B cell (primary cell): ENCODE data around the gene PIP4K2C. TPM values are rescaled to one million over a fixed set of nuclear protein-coding genes. Genes with fewer than 3 reads are reported as not detected.

Experiments used
- ATAC-seq: fragments of 200-7000 bp; cut with Tn5 transposase; one replicate; pipeline ENCODE4 v1.10.0; 2021; ENCODE audit warnings: low read depth, mild to moderate bottlenecking, moderate number of reproducible peaks, moderate library complexity
- CTCF ChIA-PET: fragments of 350-600 bp; sonication (Branson Sonifier 250); formaldehyde crosslinking; loops from one replicate; lab custom pipeline; 2021; ENCODE audit warnings: antibody characterized with exemption, inconsistent platforms; lab: Charles Lee
- POLR2A ChIA-PET: fragments of 350-600 bp; sonication (Branson Sonifier 250); formaldehyde crosslinking; loops from one replicate; lab custom pipeline; 2021; ENCODE audit warnings: antibody characterized with exemption; lab: Charles Lee
- DNase-seq: peaks from one replicate; pipeline ENCODE4 v3.0.0; 2013
- H2AFZ ChIP-seq: 2 replicates; pipeline ENCODE4 v1.6.1; 2012; ENCODE audit warnings: mild to moderate bottlenecking, low read depth, low read length; ENCODE audit not compliant: insufficient read depth, poor library complexity, severe bottlenecking
- H3K27ac ChIP-seq, 2 donors: 1 replicate in 1 of 2; 2 replicates in 1 of 2; pipeline ENCODE4 v1.5.1; 2012 to 2013; ENCODE audit warnings: low read length in 2 of 2, mild to moderate bottlenecking in 2 of 2, moderate library complexity in 1 of 2
- H3K27me3 ChIP-seq, 4 experiments: fragments of 200-600 bp in 1 of 4; sonication (generic) in 1 of 4; replicated peaks in 1 of 4; 1 replicate in 2 of 4; 2 replicates in 2 of 4; pipeline versions ENCODE4 v1.6.1 to v1.7.0; 2013 to 2016; ENCODE audit warnings: low read length in 3 of 4, mild to moderate bottlenecking in 2 of 4, mixed read lengths in 1 of 4, moderate library complexity in 1 of 4; ENCODE audit not compliant: insufficient read depth in 4 of 4, control insufficient read depth in 3 of 4; ENCODE audit errors: control extremely low read depth in 1 of 4
- H3K36me3 ChIP-seq, 2 experiments: replicated peaks in 1 of 2; 1 replicate in 1 of 2; 2 replicates in 1 of 2; pipeline versions ENCODE4 v1.6.1 to v1.7.1; 2013; ENCODE audit warnings: low read length in 1 of 2; ENCODE audit not compliant: insufficient read depth in 2 of 2, control insufficient read depth in 1 of 2; ENCODE audit errors: control extremely low read depth in 1 of 2, extremely low read depth in 1 of 2
- H3K4me1 ChIP-seq, 2 donors: fragments of 200-600 bp in 1 of 2; sonication (generic) in 1 of 2; 1 replicate in 1 of 2; 2 replicates in 1 of 2; pipeline versions ENCODE4 v1.5.1 to v1.6.1; 2013 to 2017; ENCODE audit warnings: low read length in 2 of 2; ENCODE audit not compliant: control insufficient read depth in 2 of 2, insufficient read depth in 2 of 2
- H3K4me2 ChIP-seq: replicated peaks from 2 replicates; pipeline ENCODE3; 2012; ENCODE audit warnings: mild to moderate bottlenecking, low read depth, low read length; ENCODE audit not compliant: poor library complexity, severe bottlenecking
- H3K4me3 ChIP-seq, 5 experiments: fragments of 200-600 bp in 1 of 5; sonication (generic) in 1 of 5; 1 replicate in 3 of 5; 2 replicates in 2 of 5; pipeline versions ENCODE4 v1.5.1 to v1.7.0; 2011 to 2016; ENCODE audit warnings: low read length in 4 of 5, mild to moderate bottlenecking in 4 of 5, low read depth in 2 of 5, control low read depth in 1 of 5, moderate library complexity in 1 of 5; ENCODE audit not compliant: insufficient read depth in 1 of 5; ENCODE audit errors: control extremely low read depth in 1 of 5, extremely low read depth in 1 of 5
- H3K79me2 ChIP-seq: fragments of 200-600 bp; sonication (generic); one replicate; pipeline ENCODE4 v1.6.0; 2016; ENCODE audit warnings: low read length; ENCODE audit not compliant: control insufficient read depth, insufficient read depth
- H3K9ac ChIP-seq: fragments of 200-600 bp; sonication (generic); 2 replicates; pipeline ENCODE4 v1.6.1; 2017; ENCODE audit warnings: mild to moderate bottlenecking, low read length, moderate library complexity
- H3K9me3 ChIP-seq, 3 donors: one replicate each; pipeline versions ENCODE4 v1.6.1 to v1.7.1; 2013; ENCODE audit warnings: low read length in 2 of 3; ENCODE audit not compliant: control insufficient read depth in 2 of 3, insufficient read depth in 1 of 3; ENCODE audit errors: control extremely low read depth in 1 of 3
- H4K20me1 ChIP-seq: 2 replicates; pipeline ENCODE4 v1.6.0; 2012; ENCODE audit warnings: mild to moderate bottlenecking, low read length; ENCODE audit not compliant: insufficient read depth, control insufficient read depth, poor library complexity, severe bottlenecking
- H3K27ac Mint-ChIP-seq: one replicate; pipeline ENCODE4 v1.8.0; 2021; ENCODE audit warnings: mixed read lengths
- H3K27me3 Mint-ChIP-seq: one replicate; pipeline ENCODE4 v1.8.0; 2021; ENCODE audit warnings: mixed read lengths
- H3K4me1 Mint-ChIP-seq: one replicate; pipeline ENCODE4 v1.8.0; 2021; ENCODE audit warnings: mixed read lengths
- H3K4me3 Mint-ChIP-seq: one replicate; pipeline ENCODE4 v1.8.0; 2021; ENCODE audit warnings: mixed read lengths
- H3K9me3 Mint-ChIP-seq: one replicate; pipeline ENCODE4 v1.8.0; 2022; ENCODE audit warnings: mixed read lengths; ENCODE audit not compliant: insufficient read depth
- EZH2 ChIP-seq: IDR thresholded peaks from 2 replicates; pipeline ENCODE4 v1.6.1; 2012; ENCODE audit warnings: borderline replicate concordance, low read depth, mild to moderate bottlenecking, moderate library complexity, low read length; ENCODE audit not compliant: insufficient read depth, poor library complexity, severe bottlenecking
- WGBS: methylation state at CpG from one replicate; pipeline ENCODE4 v1.1.5; 2013; ENCODE audit warnings: missing lambda C conversion rate; ENCODE audit not compliant: insufficient coverage; 5-methylcytosine and 5-hydroxymethylcytosine counted together
- intact Hi-C: fragments of 100-400 bp; cut with micrococcal nuclease; formaldehyde crosslinking; loops from one replicate; pipeline ENCODE4 v1.10.0; 2022
- polyA plus RNA-seq: library from polyadenylated mRNA; depleted of rRNA; stranded (reverse); fragments of >200 nt; gene quantifications from 2 replicates; pipeline ENCODE4 v1.2.3, GENCODE V29; 2012
- total RNA-seq, 2 donors: library from RNA; stranded (reverse); fragments of 120-200 nt in 1 of 2; gene quantifications; 1 replicate in 1 of 2; 2 replicates in 1 of 2; pipeline versions ENCODE4 v1.2.3 to v1.2.4, GENCODE V29; 2013 to 2022
- TF ChIP-seq, protein P1 (sequence below): fragments of 200-600 bp; IDR thresholded peaks from one replicate; pipeline ENCODE4 v1.8.0; 2022; ENCODE audit warnings: antibody characterized with exemption, mild to moderate bottlenecking

Gene PIP4K2C
- total and polyA plus RNA-seq, 2 donors (not counting 1 experiment from before 2014, with no cell fraction given) = 20.1 to 21.3 TPM

- Mint-ChIP-seq H3K9me3 (no peaks in the 10 kb centered on the region), H3K4me3 (no peak overlapping the region), H3K4me1 (peaks cover 33% of the 10 kb centered on the region), H3K27me3 (peaks cover 39% of the 10 kb centered on the region), H3K27ac (no peak overlapping the region)
- intact Hi-C loops = no loop called here
- ATAC-seq = no peak
- Histone ChIP-seq H3K9ac (no peak overlapping the region), H3K27ac (no peak overlapping the region), H3K9me3 (peaks cover 0 to 16% (median 0%) of the 10 kb centered on the region in 3 donors), H3K36me3 (peaks cover 0 to 5% of the 10 kb centered on the region in 2 experiments), H3K4me3 (no peak overlapping the region), H4K20me1 (no peaks in the 10 kb centered on the region), H3K4me1 (peaks cover 30% of the 10 kb centered on the region in 2 donors), H3K27me3 (peaks cover 0 to 60% (median 22%) of the 10 kb centered on the region in 4 experiments), H3K4me2 (no peak overlapping the region), H3K79me2 (no peaks in the 10 kb centered on the region), H2AFZ (no peak overlapping the region)
- ChIA-PET POLR2A (interaction anchor here (0.6 kb wide), 2 partner anchors 36 to 226 kb away, joined by 3 to 5 read pairs; no protein-coding TSS in a partner anchor), CTCF (interaction anchor here (0.6 to 12.6 kb wide), 3 partner anchors 13 to 149 kb away, joined by 3 to 97 read pairs (median 14); no protein-coding TSS in a partner anchor)
- TF ChIP-seq EZH2 = no peak
- TF ChIP-seq, protein P1, sequence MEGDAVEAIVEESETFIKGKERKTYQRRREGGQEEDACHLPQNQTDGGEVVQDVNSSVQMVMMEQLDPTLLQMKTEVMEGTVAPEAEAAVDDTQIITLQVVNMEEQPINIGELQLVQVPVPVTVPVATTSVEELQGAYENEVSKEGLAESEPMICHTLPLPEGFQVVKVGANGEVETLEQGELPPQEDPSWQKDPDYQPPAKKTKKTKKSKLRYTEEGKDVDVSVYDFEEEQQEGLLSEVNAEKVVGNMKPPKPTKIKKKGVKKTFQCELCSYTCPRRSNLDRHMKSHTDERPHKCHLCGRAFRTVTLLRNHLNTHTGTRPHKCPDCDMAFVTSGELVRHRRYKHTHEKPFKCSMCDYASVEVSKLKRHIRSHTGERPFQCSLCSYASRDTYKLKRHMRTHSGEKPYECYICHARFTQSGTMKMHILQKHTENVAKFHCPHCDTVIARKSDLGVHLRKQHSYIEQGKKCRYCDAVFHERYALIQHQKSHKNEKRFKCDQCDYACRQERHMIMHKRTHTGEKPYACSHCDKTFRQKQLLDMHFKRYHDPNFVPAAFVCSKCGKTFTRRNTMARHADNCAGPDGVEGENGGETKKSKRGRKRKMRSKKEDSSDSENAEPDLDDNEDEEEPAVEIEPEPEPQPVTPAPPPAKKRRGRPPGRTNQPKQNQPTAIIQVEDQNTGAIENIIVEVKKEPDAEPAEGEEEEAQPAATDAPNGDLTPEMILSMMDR = no peak
- DNase-seq = no peak
- 96% methylated on average over 9 of the region's 11 CpGs for WGBS
Observed at GRCh38 chr12:57606821-57607220, 15.8 kb downstream of the PIP4K2C start.

- no peaks in the 10 kb centered on the region for H3K36me3 ChIP-seq
- no peak overlapping the region for H3K4me2 ChIP-seq
- no peak overlapping the region for H2AFZ ChIP-seq
- Mint-ChIP-seq H3K27me3 (peaks cover 48% of the 10 kb centered on the region), H3K4me1 (peaks cover 42% of the 10 kb centered on the region), H3K9me3 (no peaks in the 10 kb centered on the region), H3K27ac (no peak overlapping the region), H3K4me3 (peak overlapping the region; percentile 2)
- H3K4me1 ChIP-seq = peaks cover 39% of the 10 kb centered on the region in 2 donors
- DNase-seq (no peak), ATAC-seq (no peak)
- TF ChIP-seq, protein P1 = no peak
- TF ChIP-seq EZH2 = no peak
- no peak overlapping the region for H3K9ac ChIP-seq
- POLR2A ChIA-PET = no interaction called here
- CTCF ChIA-PET = interaction anchor here (1.0 to 12.6 kb wide), 3 partner anchors 12 to 25 kb away, joined by 3 to 97 read pairs (median 14); no protein-coding TSS in a partner anchor
- no peaks in the 10 kb centered on the region for H3K79me2 ChIP-seq
- H3K4me3 ChIP-seq = no peak overlapping the region
- H3K27me3 ChIP-seq = peaks cover 0 to 72% (median 32%) of the 10 kb centered on the region in 4 experiments
- H3K9me3 ChIP-seq = peaks cover 0 to 16% (median 0%) of the 10 kb centered on the region in 3 donors
- peaks cover 4% of the 10 kb centered on the region for H4K20me1 ChIP-seq
- WGBS = 92% methylated on average over 12 of the region's 12 CpGs
- intact Hi-C loops = no loop called here
- H3K27ac ChIP-seq = no peak overlapping the region
Observed at GRCh38 chr12:57607958-57608663, 17.1 kb downstream of the PIP4K2C start.
